ENCODE data around the gene QRICH2.

DNA sequence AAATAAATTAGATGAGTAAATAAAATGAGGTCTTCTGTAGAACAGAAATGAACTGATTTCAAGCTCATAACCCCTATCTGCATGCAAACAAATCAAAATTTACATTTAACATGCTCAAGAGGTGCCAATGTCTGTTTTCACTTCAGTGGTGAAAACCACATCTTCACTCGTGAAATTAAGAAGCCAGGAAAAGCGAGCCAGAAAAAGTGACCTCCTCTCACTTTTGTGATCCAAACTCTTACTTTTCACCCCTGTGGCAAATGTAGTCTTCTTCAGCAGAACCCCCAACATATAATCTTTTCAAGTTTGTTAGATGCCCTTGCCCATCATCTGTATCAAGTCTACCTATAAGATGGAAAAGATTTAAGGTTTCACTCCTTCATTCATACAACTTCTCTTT, 9.5 kb upstream of the QRICH2 start:
- TF ChIP-seq, protein P1, sequence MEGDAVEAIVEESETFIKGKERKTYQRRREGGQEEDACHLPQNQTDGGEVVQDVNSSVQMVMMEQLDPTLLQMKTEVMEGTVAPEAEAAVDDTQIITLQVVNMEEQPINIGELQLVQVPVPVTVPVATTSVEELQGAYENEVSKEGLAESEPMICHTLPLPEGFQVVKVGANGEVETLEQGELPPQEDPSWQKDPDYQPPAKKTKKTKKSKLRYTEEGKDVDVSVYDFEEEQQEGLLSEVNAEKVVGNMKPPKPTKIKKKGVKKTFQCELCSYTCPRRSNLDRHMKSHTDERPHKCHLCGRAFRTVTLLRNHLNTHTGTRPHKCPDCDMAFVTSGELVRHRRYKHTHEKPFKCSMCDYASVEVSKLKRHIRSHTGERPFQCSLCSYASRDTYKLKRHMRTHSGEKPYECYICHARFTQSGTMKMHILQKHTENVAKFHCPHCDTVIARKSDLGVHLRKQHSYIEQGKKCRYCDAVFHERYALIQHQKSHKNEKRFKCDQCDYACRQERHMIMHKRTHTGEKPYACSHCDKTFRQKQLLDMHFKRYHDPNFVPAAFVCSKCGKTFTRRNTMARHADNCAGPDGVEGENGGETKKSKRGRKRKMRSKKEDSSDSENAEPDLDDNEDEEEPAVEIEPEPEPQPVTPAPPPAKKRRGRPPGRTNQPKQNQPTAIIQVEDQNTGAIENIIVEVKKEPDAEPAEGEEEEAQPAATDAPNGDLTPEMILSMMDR (IDR thresholded peaks at IDR 0.05 in 8 of 11, conservative IDR thresholded peaks at IDR 0.05 in 3 of 11), result no peak
- TF ChIP-seq POLR2A (IDR thresholded peaks at IDR 0.05) (no peak), POLR2AphosphoS5 (IDR thresholded peaks at IDR 0.05) (no peak)

Measured in spleen (tissue), 7 donors.